Measurements from ENCODE around the gene TRAPPC11. TPM values are rescaled to one million over a fixed set of nuclear protein-coding genes. Genes with fewer than 3 reads are reported as not detected.

The TRAPPC11 gene
- total RNA-seq, 1 experiment from 2014 or later = 15.6 TPM

GRCh38 chr4:183636503-183636902, 22.6 kb upstream of the TRAPPC11 start:
- no peak overlapping the region for H3K27ac ChIP-seq (ENCODE audit: low read depth, low read length)
- no peaks in the 10 kb centered on the region for H3K79me2 ChIP-seq (ENCODE audit: insufficient read depth, low read length)
- POLR2A ChIA-PET = no interaction called here
- CTCF ChIA-PET = no interaction called here
- intact Hi-C loops (cut with micrococcal nuclease) = no loop called here
- H3K36me3 ChIP-seq (ENCODE audit: control insufficient read depth in 1 of 2, insufficient read depth in 2 of 2, low read length in 2 of 2) = no peaks in the 10 kb centered on the region
- H3K4me3 ChIP-seq (replicated peaks in 1 of 2; ENCODE audit: low read depth in 1 of 2, low read length in 2 of 2) = no peak overlapping the region
- DNase-seq (ENCODE audit: low read depth, low spot score) (no peak), ATAC-seq (no peak)
- TF ChIP-seq, protein P1, sequence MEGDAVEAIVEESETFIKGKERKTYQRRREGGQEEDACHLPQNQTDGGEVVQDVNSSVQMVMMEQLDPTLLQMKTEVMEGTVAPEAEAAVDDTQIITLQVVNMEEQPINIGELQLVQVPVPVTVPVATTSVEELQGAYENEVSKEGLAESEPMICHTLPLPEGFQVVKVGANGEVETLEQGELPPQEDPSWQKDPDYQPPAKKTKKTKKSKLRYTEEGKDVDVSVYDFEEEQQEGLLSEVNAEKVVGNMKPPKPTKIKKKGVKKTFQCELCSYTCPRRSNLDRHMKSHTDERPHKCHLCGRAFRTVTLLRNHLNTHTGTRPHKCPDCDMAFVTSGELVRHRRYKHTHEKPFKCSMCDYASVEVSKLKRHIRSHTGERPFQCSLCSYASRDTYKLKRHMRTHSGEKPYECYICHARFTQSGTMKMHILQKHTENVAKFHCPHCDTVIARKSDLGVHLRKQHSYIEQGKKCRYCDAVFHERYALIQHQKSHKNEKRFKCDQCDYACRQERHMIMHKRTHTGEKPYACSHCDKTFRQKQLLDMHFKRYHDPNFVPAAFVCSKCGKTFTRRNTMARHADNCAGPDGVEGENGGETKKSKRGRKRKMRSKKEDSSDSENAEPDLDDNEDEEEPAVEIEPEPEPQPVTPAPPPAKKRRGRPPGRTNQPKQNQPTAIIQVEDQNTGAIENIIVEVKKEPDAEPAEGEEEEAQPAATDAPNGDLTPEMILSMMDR (IDR thresholded peaks at IDR 0.05 in 2 of 3, conservative IDR thresholded peaks at IDR 0.05 in 1 of 3; ENCODE audit: borderline replicate concordance in 1 of 3, insufficient read depth in 1 of 3, low read depth in 2 of 3, low read length in 2 of 3) = no peak
- TF ChIP-seq EGR1 (IDR thresholded peaks at IDR 0.05; ENCODE audit: low read depth) (no peak), POLR2A (IDR thresholded peaks at IDR 0.05; ENCODE audit: borderline replicate concordance, extremely low read depth, insufficient read depth, insufficient read length) (no peak), ELF1 (IDR thresholded peaks at IDR 0.05; ENCODE audit: borderline replicate concordance, low read depth) (no peak), ZNF274 (IDR thresholded peaks at IDR 0.05; ENCODE audit: low read depth, low read length) (no peak), RAD21 (IDR thresholded peaks at IDR 0.05; ENCODE audit: low read depth) (no peak), JUND (IDR thresholded peaks at IDR 0.05) (no peak), MAX (IDR thresholded peaks at IDR 0.05) (no peak), SP1 (IDR thresholded peaks at IDR 0.05; ENCODE audit: low read depth) (no peak), CBX3 (IDR thresholded peaks at IDR 0.05; ENCODE audit: low read depth) (no peak), SRF (IDR thresholded peaks at IDR 0.05; ENCODE audit: low read depth) (no peak), REST (IDR thresholded peaks at IDR 0.05; ENCODE audit: low read depth) (no peak), EZH2 (IDR thresholded peaks at IDR 0.05) (no peak), SIN3A (IDR thresholded peaks at IDR 0.05; ENCODE audit: low read depth) (no peak), POLR2AphosphoS5 (IDR thresholded peaks at IDR 0.05; ENCODE audit: low read depth, low read length) (no peak)
- H3K4me1 ChIP-seq (ENCODE audit: control insufficient read depth in 1 of 2, insufficient read depth in 2 of 2, low read length in 2 of 2) = peaks cover 6 to 12% of the 10 kb centered on the region in 2 experiments; a peak in 3 of 4 replicates
- no peaks in the 10 kb centered on the region for H3K9me2 ChIP-seq (ENCODE audit: insufficient read depth)
- H3K27me3 ChIP-seq (ENCODE audit: insufficient read depth, low read length) = no peaks in the 10 kb centered on the region
- no peak overlapping the region for H2AFZ ChIP-seq (ENCODE audit: low read depth, low read length, poor library complexity, severe bottlenecking)
- RAD21 ChIA-PET (ENCODE audit: low non-redundant PET in 1 of 2, low total read pairs in 2 of 2, uncharacterized antibody in 2 of 2, unreplicated experiment in 2 of 2) = no interaction called here
- H3K9me3 ChIP-seq (ENCODE audit: control insufficient read depth in 1 of 2, insufficient read depth in 1 of 2, low read depth in 1 of 2, low read length in 2 of 2) = no peaks in the 10 kb centered on the region
- H3K9ac ChIP-seq (ENCODE audit: low read length) = no peak overlapping the region
- no peaks in the 10 kb centered on the region for H4K20me1 ChIP-seq (ENCODE audit: insufficient read depth)
- no peak overlapping the region for H3K4me2 ChIP-seq (ENCODE audit: low read length)
- BruUV-seq (replicated peaks) = no TSS peak
